22Rv1 (cell line): ENCODE data around the gene HMGA1.

ENCODE experiments used
- ZFX ChIP-seq: fragments of 450-650 bp; IDR thresholded peaks from 2 replicates; pipeline ENCODE4 v1.6.1; 2017; ENCODE audit warnings: antibody characterized with exemption, borderline replicate concordance
- TF ChIP-seq, protein P1 (sequence below): fragments of 450-650 bp; IDR thresholded peaks from 2 replicates; pipeline ENCODE4 v1.5.1; 2017; ENCODE audit warnings: mild to moderate bottlenecking

DNA sequence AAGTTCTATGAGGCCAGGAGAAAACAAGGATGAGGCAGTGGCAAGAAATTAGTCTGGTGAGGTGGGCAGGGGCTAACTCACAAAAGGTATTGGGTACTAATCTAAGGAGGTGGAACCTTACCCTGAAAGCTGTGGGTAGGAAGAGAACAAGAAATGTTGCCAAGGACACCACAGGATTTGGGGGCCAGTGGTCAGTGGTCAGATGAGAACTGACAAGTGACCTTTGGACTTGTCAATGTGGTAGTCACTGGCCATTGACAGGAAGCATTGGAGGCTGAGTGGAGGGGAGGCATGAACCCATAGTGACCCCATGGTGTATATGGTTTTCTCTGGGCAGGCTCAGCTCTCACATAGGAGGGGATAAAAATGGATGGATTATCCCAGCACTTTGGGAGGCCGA, 37.5 kb downstream of the HMGA1 start:
- TF ChIP-seq, protein P1, sequence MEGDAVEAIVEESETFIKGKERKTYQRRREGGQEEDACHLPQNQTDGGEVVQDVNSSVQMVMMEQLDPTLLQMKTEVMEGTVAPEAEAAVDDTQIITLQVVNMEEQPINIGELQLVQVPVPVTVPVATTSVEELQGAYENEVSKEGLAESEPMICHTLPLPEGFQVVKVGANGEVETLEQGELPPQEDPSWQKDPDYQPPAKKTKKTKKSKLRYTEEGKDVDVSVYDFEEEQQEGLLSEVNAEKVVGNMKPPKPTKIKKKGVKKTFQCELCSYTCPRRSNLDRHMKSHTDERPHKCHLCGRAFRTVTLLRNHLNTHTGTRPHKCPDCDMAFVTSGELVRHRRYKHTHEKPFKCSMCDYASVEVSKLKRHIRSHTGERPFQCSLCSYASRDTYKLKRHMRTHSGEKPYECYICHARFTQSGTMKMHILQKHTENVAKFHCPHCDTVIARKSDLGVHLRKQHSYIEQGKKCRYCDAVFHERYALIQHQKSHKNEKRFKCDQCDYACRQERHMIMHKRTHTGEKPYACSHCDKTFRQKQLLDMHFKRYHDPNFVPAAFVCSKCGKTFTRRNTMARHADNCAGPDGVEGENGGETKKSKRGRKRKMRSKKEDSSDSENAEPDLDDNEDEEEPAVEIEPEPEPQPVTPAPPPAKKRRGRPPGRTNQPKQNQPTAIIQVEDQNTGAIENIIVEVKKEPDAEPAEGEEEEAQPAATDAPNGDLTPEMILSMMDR = no peak
- TF ChIP-seq ZFX = no peak
